Inflammatory macrophage treated with lipopolysaccharide for 4 hours (primary cell): ENCODE results near the gene OR6J1.
"Not testable (repeated sequence)": the region's sequence is repeated elsewhere in the genome, so short reads cannot be mapped to it uniquely, and the experiment has no call there.

Experiments
- DNase-seq: peaks from one replicate; pipeline ENCODE4 v3.0.0-alpha.2; 2020

OR6J1 gene

GRCh38 chr14:22601456-22601855 lies 42.7 kb downstream of the OR6J1 start:
- no peak for DNase-seq

- peak; percentile 13 for DNase-seq
Measured at GRCh38 chr14:22600027-22600426, 44.1 kb downstream of the OR6J1 start.

- DNase-seq = no peak
Measured at GRCh38 chr14:22599349-22599748, 44.8 kb downstream of the OR6J1 start.

DNA sequence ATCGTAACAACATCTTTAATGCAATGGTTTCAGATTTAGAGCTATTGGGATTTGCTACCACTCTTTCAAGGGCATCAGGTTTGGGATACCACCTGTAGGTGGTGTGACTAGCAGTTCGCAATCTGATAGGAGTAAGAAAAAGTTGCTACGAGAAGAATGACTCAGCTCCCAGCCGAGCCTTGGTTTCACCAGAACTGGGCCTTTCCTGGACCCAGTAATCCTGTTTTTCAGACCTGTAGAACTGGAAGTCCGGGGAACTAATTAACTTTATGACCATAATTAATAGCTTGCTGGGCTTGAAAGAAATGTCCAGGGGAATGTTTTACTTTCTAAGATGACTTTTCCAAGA lies 45.3 kb downstream of the OR6J1 start:
- DNase-seq = peak; percentile 42

DNA sequence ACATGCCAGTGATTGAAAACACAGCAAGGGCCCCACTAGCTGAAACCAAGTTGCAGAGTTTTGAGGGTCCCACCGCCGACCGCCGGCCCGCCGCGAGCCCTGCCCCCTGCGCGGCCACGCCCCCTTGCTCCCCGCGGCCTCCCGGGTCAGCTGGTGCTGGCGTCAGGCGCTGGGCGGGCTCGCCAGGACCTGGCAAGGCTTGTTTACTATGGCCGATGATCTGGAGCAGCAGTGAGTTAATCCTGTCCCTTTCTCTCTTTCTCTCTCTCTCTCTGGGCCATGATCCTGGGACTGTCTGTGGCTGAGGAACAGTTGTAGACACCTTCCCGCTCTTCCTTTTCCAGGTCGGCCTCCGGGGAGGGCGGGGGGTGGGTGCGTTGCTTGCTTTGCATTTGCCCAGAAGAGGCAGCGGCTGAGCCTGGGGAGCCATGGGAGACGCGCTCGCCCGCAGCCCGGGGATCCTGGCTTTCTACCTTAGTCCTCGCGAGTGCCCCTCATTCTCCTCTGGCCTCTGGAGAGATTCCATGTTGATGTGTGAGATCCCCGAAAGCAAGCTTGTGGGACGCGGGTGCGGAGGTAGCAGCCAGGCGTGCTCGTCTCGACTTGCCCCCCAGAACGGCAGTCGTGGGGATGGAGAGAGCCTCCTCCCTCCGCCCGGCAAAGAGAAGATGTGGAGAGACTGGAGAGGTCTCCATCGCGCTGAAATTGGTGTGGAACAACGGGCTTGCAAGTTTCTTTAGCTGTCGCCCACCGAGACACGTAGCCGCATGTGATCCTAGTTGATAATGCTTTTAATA lies 45.9 kb downstream of the OR6J1 start, which contains the start of gene ABHD4:
ABHD4 (plus strand) TSS at position 202 of the 797 bp plus-strand sequence; CDS start at position 209, 7 bp downstream.
- peak; percentile 73 for DNase-seq

DNA sequence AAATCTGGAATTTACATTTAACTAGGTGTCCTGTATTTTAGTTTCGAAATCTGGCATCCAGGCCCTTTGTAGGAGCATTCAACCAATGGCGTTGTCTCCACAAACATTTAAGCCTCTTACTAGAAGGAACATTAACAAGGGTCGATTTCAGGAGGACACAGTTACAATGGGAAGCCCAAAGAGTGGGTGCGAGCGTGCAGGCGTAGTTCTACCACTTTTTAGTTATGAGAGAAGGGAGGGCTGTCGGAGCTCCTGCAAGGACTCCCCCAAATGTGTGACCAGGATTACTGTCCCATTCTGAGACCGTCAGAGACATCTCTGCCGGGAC lies 46.4 kb downstream of the OR6J1 start:
- no peak for DNase-seq

GRCh38 chr14:22597265-22597664 lies 46.9 kb downstream of the OR6J1 start:
- no peak for DNase-seq

DNA sequence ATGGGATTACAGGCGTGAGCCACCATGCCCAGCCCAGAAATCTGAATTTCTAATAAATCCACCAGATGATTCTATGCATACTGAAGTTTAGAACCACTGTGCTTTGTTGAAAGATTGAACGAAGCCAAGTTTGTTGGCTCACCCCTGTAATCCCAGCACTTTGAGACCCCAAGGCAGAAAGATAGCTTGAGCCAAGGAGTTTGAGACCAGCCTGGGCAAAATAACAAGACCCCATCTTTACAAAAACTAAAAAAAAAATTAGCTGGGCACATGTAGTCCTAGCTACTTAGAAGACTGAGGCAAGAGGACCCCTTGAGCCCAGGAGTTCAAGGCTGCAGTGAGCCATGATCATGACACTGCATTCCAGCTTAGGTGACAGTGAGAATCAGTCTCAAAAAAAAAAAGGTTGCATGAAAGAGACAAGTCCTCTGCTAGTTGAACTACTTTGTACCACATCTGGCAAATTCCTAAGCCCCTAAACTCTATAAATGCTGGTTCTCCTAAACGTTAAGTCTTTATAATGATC lies 47.7 kb downstream of the OR6J1 start:
- no peak for DNase-seq

- DNase-seq = no peak
Measured at GRCh38 chr14:22594156-22594716, 49.9 kb downstream of the OR6J1 start.

GRCh38 chr14:22593601-22594000 lies 50.6 kb downstream of the OR6J1 start:
- no peak for DNase-seq

- no peak for DNase-seq
Measured at GRCh38 chr14:22593189-22593588, 51.0 kb downstream of the OR6J1 start.

GRCh38 chr14:22589096-22589839 lies 54.9 kb downstream of the OR6J1 start, which contains the start of gene DAD1:
Gene DAD1 (minus strand): TSS chr14:22589224. CDS start chr14:22589157, 67 bp downstream.
- peak; percentile 100 for DNase-seq

GRCh38 chr14:22588526-22589095 lies 55.5 kb downstream of the OR6J1 start:
- DNase-seq = peak; percentile 6

- not testable (repeated sequence) for DNase-seq
Measured at GRCh38 chr14:22587677-22588422, 56.3 kb downstream of the OR6J1 start.

DNA sequence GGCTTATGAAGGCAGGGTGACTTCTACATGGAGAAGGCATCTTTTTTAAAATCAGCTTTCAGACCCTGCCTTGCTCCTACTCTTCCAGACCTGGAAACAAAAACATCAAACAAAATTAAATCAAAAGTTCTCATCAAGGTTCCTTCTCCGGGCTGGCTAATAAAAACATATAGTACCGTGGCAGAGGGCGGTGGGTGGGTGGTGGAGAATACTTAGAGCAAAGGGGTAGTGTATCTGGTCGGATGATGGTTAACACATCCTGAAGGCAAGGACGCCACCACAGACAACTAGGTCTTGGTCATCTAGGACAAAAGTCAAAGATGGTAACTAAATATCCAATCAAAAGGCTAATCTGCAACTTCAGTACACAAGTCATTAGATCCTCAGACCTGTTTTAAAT lies 56.9 kb downstream of the OR6J1 start:
- DNase-seq = no peak

- no peak for DNase-seq
Measured at GRCh38 chr14:22583994-22584393, 60.2 kb downstream of the OR6J1 start.
